HepG2 (cell line): ENCODE data around the gene RGL3. TPM values are rescaled to one million over a fixed set of nuclear protein-coding genes. Genes with fewer than 3 reads are reported as not detected.

Experiments used
- CCAR2 ChIP-seq: fragments of 200-400 bp; formaldehyde crosslinking; optimal IDR thresholded peaks from 2 replicates; pipeline ENCODE3; 2018; ENCODE audit warnings: low read depth, mild to moderate bottlenecking, low read length, moderate library complexity
- HDAC6 ChIP-seq: fragments of 200-600 bp; sonication (generic); IDR thresholded peaks from 2 replicates; pipeline ENCODE4 v1.7.0; 2017; ENCODE audit warnings: mild to moderate bottlenecking, antibody characterized with exemption, low read length, low read depth
- HMG20A ChIP-seq: IDR thresholded peaks from 2 replicates; pipeline ENCODE4 v1.6.1; 2016; ENCODE audit warnings: borderline replicate concordance
- KLF9 ChIP-seq: IDR thresholded peaks from 2 replicates; pipeline ENCODE4 v1.6.1; 2016; ENCODE audit warnings: low read depth
- KMT2B ChIP-seq: IDR thresholded peaks from 2 replicates; pipeline ENCODE4 v1.6.1; 2016; ENCODE audit warnings: missing genetic modification reagents, missing compliant biosample characterization
- MYPOP ChIP-seq: sonication (generic); formaldehyde crosslinking; IDR thresholded peaks from 2 replicates; pipeline ENCODE4 v1.8.1; 2023; ENCODE audit warnings: mild to moderate bottlenecking, moderate library complexity, missing genetic modification reagents
- NFE2 ChIP-seq: sonication (generic); formaldehyde crosslinking; IDR thresholded peaks from 2 replicates; pipeline ENCODE4 v1.4.0; 2020; ENCODE audit warnings: missing genetic modification reagents
- NFRKB ChIP-seq: fragments of 450-650 bp; IDR thresholded peaks from 2 replicates; pipeline ENCODE4 v1.6.1; 2017
- RFXAP ChIP-seq: sonication (generic); formaldehyde crosslinking; IDR thresholded peaks from 2 replicates; pipeline ENCODE4 v1.4.0; 2020; ENCODE audit warnings: missing genetic modification reagents, borderline replicate concordance
- STAG1 ChIP-seq: sonication (generic); formaldehyde crosslinking; IDR thresholded peaks from 2 replicates; pipeline ENCODE4 v1.4.0; 2020; ENCODE audit warnings: missing genetic modification reagents
- SUZ12 ChIP-seq: fragments of 150-350 bp; IDR thresholded peaks from 2 replicates; pipeline ENCODE4 v1.6.1; 2014; ENCODE audit warnings: low read depth, low read length
- TCF7 ChIP-seq: sonication (generic); IDR thresholded peaks from 2 replicates; pipeline ENCODE4 v1.6.1; 2016; ENCODE audit warnings: antibody characterized with exemption, low read depth
- ZBTB2 ChIP-seq: sonication (generic); formaldehyde crosslinking; IDR thresholded peaks from 2 replicates; pipeline ENCODE4 v1.8.0; 2022; ENCODE audit warnings: low read depth, missing genetic modification reagents
- ZC3H4 ChIP-seq: sonication (generic); formaldehyde crosslinking; IDR thresholded peaks from 2 replicates; pipeline ENCODE4 v1.4.0; 2020; ENCODE audit warnings: missing genetic modification reagents, borderline replicate concordance
- ZMAT5 ChIP-seq: sonication (generic); formaldehyde crosslinking; IDR thresholded peaks from 2 replicates; pipeline ENCODE4 v1.5.0; 2020; ENCODE audit warnings: mild to moderate bottlenecking, low read depth, missing genetic modification reagents, borderline replicate concordance
- ZNF235 ChIP-seq: sonication (generic); formaldehyde crosslinking; IDR thresholded peaks from 2 replicates; pipeline ENCODE4 v1.8.1; 2023; ENCODE audit warnings: mild to moderate bottlenecking, missing genetic modification reagents, borderline replicate concordance
- ZNF317 ChIP-seq: sonication (generic); formaldehyde crosslinking; IDR thresholded peaks from 2 replicates; pipeline ENCODE4 v1.5.0; 2020; ENCODE audit warnings: mild to moderate bottlenecking, missing genetic modification reagents
- ZNF326 ChIP-seq: sonication (generic); formaldehyde crosslinking; IDR thresholded peaks from 2 replicates; pipeline ENCODE4 v1.4.0; 2020; ENCODE audit warnings: missing genetic modification reagents, borderline replicate concordance
- ZNF576 ChIP-seq: sonication (generic); formaldehyde crosslinking; IDR thresholded peaks from 2 replicates; pipeline ENCODE4 v1.4.0; 2020; ENCODE audit warnings: mild to moderate bottlenecking, missing genetic modification reagents
- ZNF776 ChIP-seq: sonication (generic); formaldehyde crosslinking; IDR thresholded peaks from 2 replicates; pipeline ENCODE4 v1.4.0; 2020; ENCODE audit warnings: mild to moderate bottlenecking, missing genetic modification reagents
- ZNF790 ChIP-seq: sonication (generic); formaldehyde crosslinking; IDR thresholded peaks from 2 replicates; pipeline ENCODE4 v1.8.0; 2022; ENCODE audit warnings: missing genetic modification reagents, mild to moderate bottlenecking, borderline replicate concordance
- ZNF800 ChIP-seq: sonication (generic); formaldehyde crosslinking; IDR thresholded peaks from 2 replicates; pipeline ENCODE4 v1.4.0; 2020; ENCODE audit warnings: missing genetic modification reagents
- ZNF850 ChIP-seq: sonication (generic); formaldehyde crosslinking; conservative IDR thresholded peaks from 2 replicates; pipeline ENCODE4 v1.9.0; 2021; ENCODE audit warnings: mild to moderate bottlenecking, missing genetic modification reagents
- polyA plus RNA-seq, 8 experiments: library from polyadenylated mRNA; depleted of rRNA in 3 of 8; stranded (reverse) in 7 of 8; unstranded in 1 of 8; fragments of >200 nt; fragmentation: Illumina TruSeq in 4 of 8; extraction: Trizol in 4 of 8; gene quantifications; 2 replicates each; pipeline versions ENCODE4 v1.2.1 to v1.2.3, GENCODE V29; 2011 to 2016; ENCODE audit warnings: low read depth in 4 of 8, missing spikeins in 1 of 8, mixed read lengths in 1 of 8; ENCODE audit not compliant: insufficient read depth in 1 of 8
- total RNA-seq, 5 experiments: library from RNA; depleted of rRNA; stranded (reverse); fragments of >200 nt; fragmentation: Illumina TruSeq; extraction: Trizol; gene quantifications; 2 replicates each; pipeline ENCODE4 v1.2.3, GENCODE V29; 2016; ENCODE audit warnings: low read depth in 1 of 5

The RGL3 gene
- total and polyA plus RNA-seq, 2 of the 13 experiments (the other 11 are each of a cell fraction or from before 2014, with no cell fraction given) = 4.2 to 7.6 TPM

GRCh38 chr19:11380653-11381537, 38.2 kb downstream of the RGL3 start (continued):
- TF ChIP-seq MYPOP (peak; percentile 72), ZNF776 (CRISPR knock-in tag) (peak; percentile 58; the same call in 1 of the 2 replicates), NFRKB (no peak), ZNF790 (CRISPR knock-in tag) (no peak), HDAC6 (no peak), ZNF317 (CRISPR knock-in tag) (peak; percentile 31; the same call in 1 of the 2 replicates), ZNF576 (CRISPR knock-in tag) (no peak), HMG20A (CRISPR knock-in tag) (no peak), ZNF326 (CRISPR knock-in tag) (no peak), KLF9 (CRISPR knock-in tag) (peak; percentile 58; the same call in 1 of the 2 replicates), CCAR2 (no peak), ZNF800 (CRISPR knock-in tag) (no peak), ZNF850 (CRISPR knock-in tag) (no peak), KMT2B (0 out of 2 replicates have a peak, but pooled peaks have one; percentile 64), RFXAP (CRISPR knock-in tag) (no peak), SUZ12 (no peak), ZNF235 (no peak), TCF7 (no peak), ZC3H4 (CRISPR knock-in tag) (no peak), ZBTB2 (CRISPR knock-in tag) (no peak), NFE2 (CRISPR knock-in tag) (no peak), ZMAT5 (no peak), STAG1 (CRISPR knock-in tag) (peak; percentile 78)
